Measurements from ENCODE around the gene CFAP46.

GRCh38 chr10:132835848-132836233 lies 106.5 kb downstream of the CFAP46 start:
- TF ChIP-seq ZNF317 (CRISPR knock-in tag; IDR thresholded peaks at IDR 0.05; ENCODE audit: borderline replicate concordance, low read depth) (no peak), ESRRA (CRISPR knock-in tag; IDR thresholded peaks at IDR 0.05; ENCODE audit: borderline replicate concordance) (no peak)
